NK-92 (cell line): ENCODE data around the gene RECQL5.

ENCODE experiments used
- DNase-seq: peaks from one replicate; lab custom pipeline; 2025; ENCODE audit not compliant: unreplicated experiment; lab: John Stamatoyannopoulos, UW

The RECQL5 gene

DNA sequence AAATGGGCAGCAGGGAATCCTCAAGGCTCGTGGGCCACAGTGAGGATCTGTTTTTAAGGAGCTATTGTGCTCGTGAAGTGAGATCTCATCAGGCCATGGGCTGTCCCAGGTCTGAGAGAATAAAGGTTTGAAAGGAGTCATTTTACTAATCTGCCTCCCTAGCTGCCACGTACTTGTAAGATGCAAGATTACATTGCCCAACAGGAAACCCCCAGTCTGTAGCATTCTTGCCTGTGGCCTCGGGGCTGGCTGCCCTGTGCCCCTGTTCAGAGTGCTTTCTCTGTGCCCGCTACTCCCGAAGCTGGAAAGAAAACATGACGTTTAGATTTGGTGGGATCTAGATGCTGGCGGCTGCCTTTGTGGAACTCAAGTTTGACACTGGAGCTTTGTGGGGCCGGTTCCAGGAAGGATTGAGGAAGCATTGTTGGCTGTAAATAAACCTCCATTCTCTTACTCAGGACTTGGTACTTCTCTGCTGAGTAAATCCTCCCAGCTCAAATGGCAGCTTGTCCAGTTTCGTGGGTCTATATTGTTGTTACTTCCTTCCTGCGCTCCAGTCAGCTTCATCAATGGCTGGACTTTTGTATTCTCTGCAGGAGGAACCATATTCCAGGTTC, 21.4 kb upstream of the RECQL5 start:
- no peak for DNase-seq

DNA sequence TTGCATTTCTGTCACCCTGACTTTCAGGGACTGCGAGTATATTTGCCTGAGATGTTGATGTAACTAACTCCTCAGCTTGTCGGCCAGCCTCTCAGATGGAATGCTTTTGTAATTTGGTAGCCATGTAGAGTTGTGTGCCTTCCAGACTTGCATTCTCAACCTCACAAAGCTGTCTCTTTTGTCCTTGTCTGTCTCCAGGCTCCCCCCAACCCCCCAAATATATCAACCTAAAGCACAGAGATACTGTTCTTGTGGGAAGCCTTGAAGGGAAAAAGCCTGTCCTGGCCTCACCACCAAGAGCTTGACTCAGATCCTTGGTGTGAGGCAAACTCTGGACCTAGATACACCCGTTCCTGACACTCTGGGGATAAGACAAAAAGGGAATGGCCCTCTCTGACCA, 18.5 kb upstream of the RECQL5 start:
- DNase-seq = no peak

DNA sequence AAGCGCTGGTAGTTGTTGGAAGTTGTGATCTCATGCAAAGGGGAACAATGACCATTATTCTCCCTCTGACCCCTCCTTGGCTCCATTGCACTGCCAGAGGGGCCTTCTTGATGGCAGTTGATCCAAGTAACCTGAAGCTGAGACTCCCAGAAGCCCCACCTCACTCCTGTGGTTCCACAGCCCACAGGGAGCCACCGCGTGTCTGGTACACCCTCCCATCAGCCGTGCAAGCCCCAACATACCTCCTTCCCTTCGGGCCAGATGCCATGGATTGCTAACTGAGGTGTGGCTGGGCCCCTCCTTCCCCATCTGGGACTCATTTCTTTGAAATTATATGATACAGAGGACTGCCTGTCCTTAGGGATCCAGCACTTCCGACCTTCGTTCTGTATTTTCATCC, 18.0 kb upstream of the RECQL5 start:
- DNase-seq = no peak

DNA sequence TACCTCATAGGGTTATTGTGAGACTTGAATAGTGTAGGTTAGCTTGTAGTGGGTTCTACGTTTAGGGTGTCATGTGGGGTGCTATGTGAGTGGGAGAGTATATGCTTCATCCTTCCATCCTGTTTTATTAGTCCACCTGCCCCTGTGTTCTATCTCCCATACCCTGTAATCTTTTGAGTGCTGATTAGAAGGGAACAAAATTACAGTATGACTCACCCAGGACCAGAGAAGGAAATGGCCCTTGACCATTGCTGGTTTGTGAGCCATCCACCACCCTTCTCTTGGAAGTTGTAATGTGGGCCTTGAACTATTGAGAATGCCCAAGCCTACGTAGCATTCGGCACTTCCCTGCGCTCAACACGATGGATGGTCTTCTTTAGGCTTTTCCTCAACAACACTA, 17.3 kb upstream of the RECQL5 start:
- DNase-seq = no peak

DNA sequence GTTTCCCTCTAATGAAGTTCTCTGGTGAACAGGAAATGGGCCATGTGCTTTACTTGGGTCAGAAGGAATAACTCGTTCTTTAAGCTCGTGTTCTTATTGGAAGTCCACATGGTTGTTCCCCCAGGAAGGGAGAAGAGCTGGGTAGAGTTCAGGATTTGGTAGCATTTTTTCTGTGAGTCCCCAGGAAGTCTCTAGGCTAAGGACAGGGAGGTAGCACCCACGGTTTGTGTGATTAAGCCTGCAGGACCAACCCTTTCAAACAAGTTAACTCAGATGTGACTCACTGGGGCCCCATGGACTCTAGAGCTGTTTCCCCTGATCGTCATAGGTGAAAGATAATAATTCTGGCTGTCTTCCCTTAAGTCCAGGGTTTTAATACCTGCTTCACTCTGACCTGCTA, 16.6 kb upstream of the RECQL5 start:
- no peak for DNase-seq

DNA sequence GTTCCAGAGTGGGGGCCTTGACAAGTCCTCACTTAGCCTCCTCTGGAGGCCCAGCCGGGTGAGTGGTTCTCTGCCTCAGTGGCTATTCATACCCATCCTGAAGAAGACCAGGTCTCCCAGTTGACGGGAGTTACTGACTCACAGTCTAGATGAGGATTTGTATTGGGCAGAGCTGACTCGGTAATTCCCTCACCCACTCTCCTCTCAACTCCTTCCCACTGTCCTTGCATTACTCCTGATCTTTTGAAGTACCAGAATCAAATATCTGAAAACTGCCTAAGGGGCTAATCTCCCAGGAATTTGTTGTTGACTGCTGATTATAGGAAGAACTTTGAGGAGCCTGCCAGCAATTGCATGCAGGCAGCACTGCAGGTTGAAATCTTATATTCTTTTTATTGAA, 14.3 kb upstream of the RECQL5 start:
- DNase-seq = no peak

DNA sequence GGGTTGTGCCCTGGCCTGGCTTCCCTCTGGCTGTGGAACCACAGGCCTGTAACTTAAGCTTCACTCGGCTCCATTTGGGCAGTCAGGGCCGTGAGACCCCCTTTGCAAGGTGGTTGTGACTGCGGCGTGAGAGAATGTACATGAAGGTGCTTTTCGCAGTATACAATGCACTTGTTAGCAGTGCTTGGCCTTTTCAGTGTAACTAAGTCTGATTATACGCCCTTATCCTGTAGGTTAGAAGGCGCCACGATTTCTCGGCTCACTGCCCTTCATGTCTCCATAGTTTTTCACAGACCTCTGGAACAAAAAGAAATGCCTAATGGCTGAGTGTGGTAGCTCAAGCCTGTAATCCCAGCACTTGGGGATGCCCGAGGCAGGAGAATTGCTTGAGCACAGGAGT, 13.5 kb upstream of the RECQL5 start:
- no peak for DNase-seq

DNA sequence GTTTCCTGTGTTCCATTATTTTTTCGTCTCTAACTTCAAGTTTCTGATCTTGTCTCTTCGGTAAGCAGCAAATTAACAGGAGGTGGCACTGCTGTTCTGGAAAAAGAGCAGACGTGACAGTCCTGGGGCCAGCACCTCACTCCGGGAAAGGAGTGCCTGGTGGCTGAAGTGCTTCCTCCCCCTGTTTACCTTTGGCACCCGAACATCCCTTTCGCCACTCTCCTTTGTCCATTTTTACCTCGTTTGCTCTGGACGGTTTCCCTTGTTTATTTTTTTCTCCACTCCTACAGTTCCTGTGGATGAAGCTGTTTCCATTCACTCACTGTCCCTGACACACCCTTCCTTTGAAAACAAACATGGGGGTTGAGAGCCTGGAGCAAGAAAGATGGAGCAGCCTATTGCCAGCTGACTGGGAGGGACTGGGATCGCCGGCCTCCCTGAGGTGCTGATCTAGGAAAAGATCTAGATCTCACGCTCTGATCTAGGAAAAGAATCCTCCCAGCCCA, 12.8 kb upstream of the RECQL5 start:
- no peak for DNase-seq

DNA sequence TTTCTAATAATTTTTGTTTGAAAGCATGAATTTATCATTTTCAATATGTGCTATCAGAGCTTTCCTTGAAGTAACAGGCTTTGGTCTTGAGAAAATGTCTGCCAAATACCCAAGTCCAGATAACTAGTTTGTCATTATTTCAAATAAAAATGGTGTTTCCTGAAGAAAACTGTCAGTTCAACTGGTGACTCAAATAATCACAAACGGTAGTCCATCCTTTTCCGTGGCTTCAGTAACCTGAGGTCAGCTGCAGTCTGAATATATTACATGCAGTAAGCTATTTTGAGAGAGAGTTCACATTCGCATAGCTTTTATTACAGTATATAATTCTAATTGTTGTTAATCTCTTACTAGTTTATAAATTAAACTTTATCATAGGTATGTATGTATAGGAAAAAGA, 9.5 kb upstream of the RECQL5 start:
- no peak for DNase-seq

DNA sequence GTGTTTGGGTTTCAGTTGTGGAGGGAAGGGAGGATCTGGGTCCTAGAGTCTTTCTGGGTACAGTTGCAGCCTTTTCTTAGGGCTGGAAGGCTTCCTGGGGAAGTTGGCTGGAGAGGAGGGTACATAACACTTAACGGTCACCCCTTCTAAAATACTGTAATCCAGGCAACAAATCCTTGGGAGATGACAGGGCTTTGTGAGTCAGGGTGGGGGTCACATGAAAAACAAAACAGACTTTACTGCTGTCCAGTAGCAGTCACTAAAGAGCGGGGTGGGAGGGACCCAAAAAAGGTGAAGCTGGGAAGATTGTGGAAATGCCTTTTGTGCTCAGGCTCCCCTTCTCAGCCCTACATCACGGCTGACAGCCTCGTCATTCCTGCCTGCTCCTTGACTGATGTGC, 6.5 kb upstream of the RECQL5 start:
- no peak for DNase-seq

DNA sequence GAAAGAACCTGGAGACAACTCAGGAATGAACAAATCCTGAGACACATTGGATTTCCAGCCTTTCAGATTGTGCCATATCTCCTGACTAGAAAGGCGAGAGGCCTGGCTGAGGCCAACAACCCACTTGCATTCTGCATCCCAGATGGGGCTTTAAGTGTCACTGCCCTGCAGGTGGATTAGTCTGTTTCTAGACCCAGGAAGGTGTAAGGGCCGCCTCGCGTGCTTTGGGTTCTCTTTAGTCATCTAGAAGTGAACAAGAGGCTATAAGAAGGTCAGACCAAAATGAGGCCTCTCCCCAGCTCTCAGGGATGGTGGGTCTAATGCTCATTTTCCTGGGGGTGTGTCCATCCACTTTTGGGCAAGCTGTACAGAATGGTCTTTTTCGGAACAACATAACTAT, 5.1 kb upstream of the RECQL5 start:
- DNase-seq = no peak

DNA sequence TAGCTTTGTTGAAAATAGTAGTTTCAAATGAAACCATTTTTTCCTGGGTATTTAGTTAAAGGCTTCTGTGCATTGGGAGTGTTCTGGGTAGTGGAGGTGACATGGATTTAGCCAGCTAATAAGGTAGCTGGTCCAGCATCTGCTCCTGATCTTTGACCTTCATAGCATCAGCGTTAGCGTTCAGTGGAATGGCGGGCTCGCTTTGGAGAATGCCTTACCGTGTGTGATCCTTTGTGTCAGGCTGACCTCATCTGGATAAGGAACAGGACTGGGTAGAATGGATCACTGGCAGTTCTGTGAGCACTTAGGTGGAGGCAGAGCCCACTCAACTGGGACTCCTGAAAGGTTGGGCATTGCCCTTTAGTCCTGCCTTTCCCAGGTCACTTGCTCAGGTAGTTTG, 3.9 kb upstream of the RECQL5 start:
- no peak for DNase-seq

DNA sequence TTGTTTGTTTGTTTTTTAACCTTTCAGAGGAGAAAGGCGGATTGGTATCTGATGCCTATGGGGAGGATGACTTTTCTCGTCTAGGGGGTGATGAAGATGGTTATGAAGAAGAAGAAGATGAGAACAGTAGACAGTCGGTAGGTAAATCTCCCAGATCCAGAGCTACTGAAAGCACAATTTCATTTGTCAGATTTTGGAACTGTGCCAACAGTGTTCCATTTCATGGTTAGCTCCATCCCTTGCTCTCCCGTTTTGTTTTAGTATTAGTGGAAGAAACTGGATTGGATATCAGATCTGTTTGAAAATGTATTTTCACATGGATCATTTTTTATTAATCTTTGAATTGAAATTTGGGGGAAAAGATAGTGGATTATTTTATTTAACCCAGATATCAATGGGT, 1.5 kb upstream of the RECQL5 start:
- DNase-seq = no peak

DNA sequence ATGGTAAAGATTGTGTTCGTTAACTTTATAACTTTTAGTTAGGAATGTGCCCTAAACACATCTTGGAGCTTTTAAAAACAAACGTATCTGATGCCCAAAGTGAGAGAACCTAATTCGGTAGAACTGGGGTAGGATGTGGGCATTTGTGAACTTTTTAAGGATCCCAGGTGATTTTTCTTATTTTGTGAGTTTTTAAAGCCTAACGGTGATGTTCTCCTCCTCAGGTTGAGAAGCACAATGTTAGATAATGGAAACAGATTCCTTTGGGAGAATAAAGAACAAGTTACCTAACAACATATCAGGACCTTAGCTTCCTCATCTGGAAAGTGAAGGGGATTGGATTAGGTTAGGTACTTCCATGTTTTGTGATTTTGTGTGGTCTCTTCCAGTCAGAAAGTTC, 871 bp upstream of the RECQL5 start:
- DNase-seq = no peak

DNA sequence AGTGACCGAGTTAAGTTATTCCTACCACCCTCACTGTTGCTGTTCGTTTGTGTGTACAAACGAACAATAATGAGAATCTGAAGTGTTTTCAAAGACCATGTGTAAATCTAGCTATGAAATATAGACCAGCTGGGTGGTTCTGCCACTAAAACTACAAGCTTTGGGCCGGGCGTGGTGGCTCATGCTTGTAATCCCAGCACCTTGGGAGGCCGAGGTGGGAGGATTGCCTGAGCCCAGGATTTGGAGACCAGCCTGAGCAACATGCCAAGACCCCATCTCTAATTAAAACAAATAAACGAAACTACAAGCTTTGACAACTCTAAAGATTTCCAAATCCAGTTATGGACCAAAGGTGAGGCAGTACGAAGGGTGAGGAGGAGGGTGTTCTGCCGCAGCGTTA, 973 bp downstream of the RECQL5 start:
- DNase-seq = no peak

DNA sequence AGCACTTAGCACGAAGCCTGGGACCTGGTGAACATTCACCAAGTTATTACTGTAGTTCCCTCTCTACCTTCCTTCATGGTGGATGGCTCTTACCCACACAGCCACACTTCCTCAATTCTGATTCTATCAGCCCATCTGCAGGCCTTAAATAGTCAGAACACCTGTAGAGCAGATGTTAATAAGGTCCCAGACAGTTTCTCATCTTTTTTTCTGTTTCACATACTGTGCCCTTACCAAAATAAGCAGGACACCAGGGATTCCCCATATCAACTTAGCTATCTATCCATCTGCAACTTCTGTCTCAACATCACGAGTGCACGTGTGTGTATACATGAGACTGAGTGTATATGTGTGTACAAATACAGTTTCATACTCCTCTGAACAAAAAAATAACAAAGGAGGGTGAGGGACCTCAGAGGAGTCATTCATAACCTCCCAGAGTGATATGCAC, 2.8 kb downstream of the RECQL5 start:
- DNase-seq = no peak

DNA sequence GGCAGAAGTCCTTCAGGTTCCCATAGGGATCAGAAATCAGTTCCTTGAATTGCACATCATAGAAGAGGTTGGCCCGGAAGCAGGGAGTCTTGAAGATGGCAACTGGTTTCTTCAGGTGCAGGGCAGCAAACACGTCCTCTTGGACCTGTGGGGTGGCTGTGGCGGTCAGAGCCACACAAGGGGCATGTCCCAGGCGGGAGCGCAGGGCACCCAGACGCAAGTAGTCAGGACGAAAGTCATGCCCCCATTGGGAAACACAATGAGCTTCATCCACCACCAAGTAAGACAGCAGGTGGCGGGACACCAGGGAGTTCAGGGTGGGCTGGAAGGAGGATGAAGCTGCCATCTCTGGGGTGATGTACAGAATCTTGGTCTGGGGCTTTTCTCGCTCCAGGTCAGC, 4.4 kb downstream of the RECQL5 start:
- no peak for DNase-seq

DNA sequence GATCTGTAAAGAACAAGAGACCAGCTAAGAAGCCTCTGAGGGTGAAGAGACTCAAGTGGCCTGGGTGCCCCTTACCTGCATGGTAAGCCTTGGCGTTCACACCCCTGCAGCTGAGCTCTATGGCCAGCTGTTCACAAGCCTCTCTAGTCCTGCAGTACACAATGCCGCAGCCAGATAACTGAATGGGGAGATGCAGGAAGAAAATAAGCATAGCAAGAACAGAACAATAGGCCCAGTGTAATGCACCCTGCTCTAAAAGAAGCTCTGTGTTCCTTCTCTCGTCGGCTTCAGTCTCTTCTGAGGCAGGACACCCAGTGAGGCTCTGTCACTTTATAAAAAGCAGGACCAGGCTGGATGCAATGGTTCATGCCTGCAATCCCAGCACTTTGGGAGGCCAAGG, 5.4 kb downstream of the RECQL5 start:
- no peak for DNase-seq

DNA sequence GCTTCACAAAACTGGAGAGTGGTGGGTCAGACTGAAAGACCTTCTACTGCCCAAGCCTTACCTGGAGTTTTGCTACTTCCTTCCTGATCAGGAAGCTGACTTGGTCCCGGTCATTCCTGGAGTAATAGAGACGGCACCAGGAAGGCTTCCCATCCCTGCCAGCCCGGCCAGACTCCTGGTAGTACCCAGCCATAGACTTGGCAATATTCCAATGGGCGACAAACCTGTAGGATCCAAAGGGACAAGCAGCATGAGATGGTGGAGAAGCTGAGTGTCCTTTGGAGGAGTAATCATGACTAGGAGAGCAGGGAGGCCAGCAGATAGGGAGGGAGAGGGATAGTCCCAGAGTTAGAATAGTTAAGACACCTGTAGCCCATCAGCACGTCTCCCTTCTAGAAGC, 8.7 kb downstream of the RECQL5 start:
- no peak for DNase-seq

DNA sequence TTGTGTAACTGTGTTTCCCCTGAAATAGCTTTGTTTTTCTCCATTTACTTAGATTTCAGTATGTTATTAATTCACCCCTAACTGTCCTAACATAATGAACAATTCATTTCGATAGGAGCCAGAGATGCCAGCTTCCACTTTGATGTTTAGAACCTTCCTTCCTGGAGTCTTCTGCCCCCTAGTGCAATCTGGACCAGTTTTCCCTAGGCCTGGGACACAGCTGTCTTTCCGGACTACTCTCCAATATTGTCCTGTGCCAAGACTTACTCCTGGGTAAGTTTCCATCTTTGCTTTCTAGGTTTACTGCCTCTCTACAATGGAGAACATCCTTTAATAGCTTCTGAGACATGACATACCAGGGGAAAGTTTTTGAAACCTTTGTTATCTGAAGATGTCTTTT, 12.8 kb downstream of the RECQL5 start:
- DNase-seq = no peak

DNA sequence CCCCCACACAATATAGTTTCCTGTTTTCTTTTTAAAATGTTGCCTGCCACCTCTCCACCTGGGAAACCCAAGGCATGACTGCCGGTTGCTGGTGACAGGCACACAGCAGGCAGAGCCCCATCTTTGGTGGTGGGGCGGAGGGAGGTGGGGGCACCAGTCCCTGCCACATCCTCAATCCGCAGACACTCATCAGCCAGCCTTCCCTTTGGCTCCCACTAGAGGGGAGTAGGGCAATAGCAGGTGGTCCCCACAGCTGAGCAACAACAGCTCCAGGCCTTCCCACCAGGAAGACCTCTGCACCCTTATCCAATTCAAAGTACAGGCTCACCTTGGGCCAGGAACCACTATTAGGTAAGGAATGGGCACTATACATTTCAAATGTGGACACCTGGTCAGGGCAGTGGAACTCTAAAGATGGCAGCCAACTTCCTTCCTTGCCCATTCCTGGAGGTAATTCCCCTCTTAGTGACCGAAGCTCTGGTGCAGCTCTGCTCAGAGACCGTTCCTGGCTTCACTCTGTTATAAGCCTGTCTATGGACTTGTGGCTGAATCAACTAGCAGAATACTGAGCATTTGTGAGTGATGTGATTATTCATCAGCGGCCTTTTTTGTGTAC, 13.9 kb downstream of the RECQL5 start:
- DNase-seq = no peak

DNA sequence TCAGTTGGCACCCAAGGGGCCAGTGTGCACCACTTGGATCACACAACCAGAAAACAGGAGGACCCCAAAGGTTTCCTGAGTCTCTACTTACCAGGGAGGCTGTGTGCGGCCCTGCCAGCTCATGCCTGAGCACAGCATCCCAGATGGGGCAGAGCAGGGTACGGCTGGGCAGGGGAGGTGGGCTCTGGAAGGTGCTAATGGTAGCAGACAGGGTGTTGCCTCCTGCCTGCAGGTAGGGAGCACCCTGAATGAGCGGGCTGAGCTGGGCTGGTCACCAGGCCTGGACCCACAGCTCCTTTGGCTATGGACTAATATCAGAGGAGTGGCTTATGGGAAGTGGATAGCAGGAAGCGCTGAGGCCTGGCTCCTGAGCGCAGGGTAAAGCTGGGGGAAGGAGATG, 14.6 kb downstream of the RECQL5 start:
- no peak for DNase-seq

DNA sequence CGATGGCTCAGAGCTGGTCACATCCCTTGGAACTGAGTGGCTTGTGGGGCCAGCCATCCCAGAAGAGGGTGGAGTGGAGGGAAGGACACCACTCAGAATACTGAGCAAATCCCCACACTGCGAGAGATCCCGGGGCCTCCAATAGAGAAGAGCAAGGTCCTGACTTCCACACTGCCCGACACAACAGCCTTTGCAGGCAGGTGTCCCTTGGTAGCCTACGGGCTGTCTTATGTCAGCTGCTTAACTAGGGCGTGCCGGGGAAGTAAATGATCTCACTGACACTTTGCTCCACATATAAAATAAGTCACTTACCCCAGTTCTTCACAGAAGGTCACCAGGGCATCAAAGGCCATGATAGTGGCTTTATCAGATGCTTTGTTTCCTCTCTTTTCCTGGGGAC, 16.1 kb downstream of the RECQL5 start:
- DNase-seq = no peak
